ENCODE measurements around the gene VPS37D.
"Not testable (repeated sequence)": the region's sequence is repeated elsewhere in the genome, so short reads cannot be mapped to it uniquely, and the experiment has no call there.

Gene VPS37D

GRCh38 chr7:73635428-73636200 lies 32.0 kb upstream of the VPS37D start:
- Mint-ChIP-seq H3K27ac (no peak overlapping the region), H3K4me3 (no peak overlapping the region), H3K4me1 (peaks cover 5% of the 10 kb centered on the region), H3K9me3 (no peaks in the 10 kb centered on the region), H3K27me3 (peaks cover 27% of the 10 kb centered on the region)
- ATAC-seq (no peak), DNase-seq (no peak)

- Mint-ChIP-seq H3K27me3 (peaks cover under 1% of the 10 kb centered on the region), H3K4me1 (peaks cover 5% of the 10 kb centered on the region), H3K27ac (no peak overlapping the region), H3K4me3 (no peak overlapping the region), H3K9me3 (peaks cover 0 to 4% of the 10 kb centered on the region in 2 donors)
- DNase-seq (no peak), ATAC-seq (no peak)
Measured at GRCh38 chr7:73638911-73639310, 28.7 kb upstream of the VPS37D start.

DNA sequence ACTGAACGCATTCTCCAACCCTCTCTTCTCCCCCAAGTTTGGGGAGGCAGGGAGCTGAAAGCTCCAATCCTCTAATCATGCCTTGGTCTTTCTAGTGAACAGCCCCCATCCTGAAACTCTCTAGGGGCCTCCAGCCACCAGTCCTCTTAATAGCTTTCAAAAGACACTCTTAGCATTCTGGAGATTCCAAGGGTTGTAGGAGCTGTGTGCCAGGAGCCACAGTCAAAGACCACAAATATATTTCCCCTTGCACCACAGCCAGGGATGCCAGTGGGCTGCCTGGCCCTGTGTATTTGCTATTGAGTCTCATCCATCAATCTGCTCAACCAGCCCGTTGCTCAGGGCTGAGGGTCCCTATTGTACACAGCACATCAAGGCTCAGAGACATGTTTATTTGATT lies 24.8 kb upstream of the VPS37D start:
- no peak for ATAC-seq
- Mint-ChIP-seq H3K9me3 (peaks cover 0 to 4% of the 10 kb centered on the region in 2 donors), H3K4me1 (no peaks in the 10 kb centered on the region), H3K4me3 (no peak overlapping the region), H3K27ac (no peak overlapping the region), H3K27me3 (peaks cover 36% of the 10 kb centered on the region)
- DNase-seq = no peak

GRCh38 chr7:73644688-73645286 lies 22.8 kb upstream of the VPS37D start:
- DNase-seq (no peak), ATAC-seq (no peak)
- Mint-ChIP-seq H3K4me3 (no peak overlapping the region), H3K4me1 (peaks cover 19% of the 10 kb centered on the region), H3K27ac (no peak overlapping the region), H3K9me3 (peaks cover 0 to 4% of the 10 kb centered on the region in 2 donors), H3K27me3 (peaks cover 55% of the 10 kb centered on the region)

GRCh38 chr7:73645643-73646174 lies 21.9 kb upstream of the VPS37D start:
- DNase-seq = no peak
- Mint-ChIP-seq H3K9me3 (peaks cover 0 to 4% of the 10 kb centered on the region in 2 donors), H3K27ac (no peak overlapping the region), H3K27me3 (peaks cover 65% of the 10 kb centered on the region), H3K4me1 (peaks cover 19% of the 10 kb centered on the region), H3K4me3 (no peak overlapping the region)
- ATAC-seq = no peak

GRCh38 chr7:73646785-73647724 lies 20.6 kb upstream of the VPS37D start:
- no peak for ATAC-seq
- no peak for DNase-seq
- H3K4me1 Mint-ChIP-seq = peaks cover 19% of the 10 kb centered on the region
- H3K27me3 Mint-ChIP-seq = peaks cover 74% of the 10 kb centered on the region
- peak overlapping the region in 1 of 2 donors; percentile 23 for H3K27ac Mint-ChIP-seq
- H3K4me3 Mint-ChIP-seq = peak overlapping the region in 1 of 2 donors; percentile 31
- H3K9me3 Mint-ChIP-seq = peaks cover 0 to under 1% of the 10 kb centered on the region in 2 donors

GRCh38 chr7:73647725-73648592 lies 19.7 kb upstream of the VPS37D start:
- H3K4me3 Mint-ChIP-seq = peak overlapping the region; percentile 78
- no peaks in the 10 kb centered on the region for H3K9me3 Mint-ChIP-seq
- ATAC-seq (peak; percentile 82), DNase-seq (peak; percentile 38 to 43)
- H3K4me1 Mint-ChIP-seq = peaks cover 19% of the 10 kb centered on the region
- H3K27ac Mint-ChIP-seq = peak overlapping the region in 1 of 2 donors; percentile 63
- H3K27me3 Mint-ChIP-seq = peaks cover 82% of the 10 kb centered on the region

GRCh38 chr7:73648593-73649332 lies 18.9 kb upstream of the VPS37D start:
- peaks cover 84% of the 10 kb centered on the region for H3K27me3 Mint-ChIP-seq
- peak overlapping the region; percentile 78 for H3K4me3 Mint-ChIP-seq
- peaks cover 19% of the 10 kb centered on the region for H3K4me1 Mint-ChIP-seq
- ATAC-seq (no peak), DNase-seq (no peak)
- H3K9me3 Mint-ChIP-seq = no peaks in the 10 kb centered on the region
- peak overlapping the region in 1 of 2 donors; percentile 48 for H3K27ac Mint-ChIP-seq

DNA sequence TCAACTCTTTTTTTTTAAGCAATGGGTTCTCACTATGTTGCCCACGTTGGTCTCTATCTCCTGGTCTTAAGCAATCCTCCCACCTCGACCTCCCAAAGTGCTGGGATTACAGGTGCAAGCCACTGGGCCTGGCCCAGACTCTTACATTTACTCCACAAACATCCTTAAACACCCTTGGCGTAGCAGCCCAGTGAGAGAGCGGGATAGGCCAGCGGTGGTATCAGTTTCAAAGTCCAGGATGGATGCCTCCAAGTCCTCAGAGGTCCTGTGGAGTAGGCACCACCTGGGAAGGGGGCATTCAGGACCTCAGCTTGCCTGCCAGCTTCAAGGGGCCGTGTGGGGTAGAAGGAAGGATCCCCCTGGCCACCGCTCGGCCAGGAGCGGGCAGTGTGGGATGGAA lies 18.1 kb upstream of the VPS37D start:
- Mint-ChIP-seq H3K27me3 (peaks cover 81% of the 10 kb centered on the region), H3K9me3 (no peaks in the 10 kb centered on the region), H3K27ac (no peak overlapping the region), H3K4me3 (peak overlapping the region; percentile 17 to 78), H3K4me1 (peaks cover 19% of the 10 kb centered on the region)
- no peak for ATAC-seq
- no peak for DNase-seq

GRCh38 chr7:73650524-73650923 lies 17.1 kb upstream of the VPS37D start:
- Mint-ChIP-seq H3K4me1 (peaks cover 19% of the 10 kb centered on the region), H3K27me3 (peaks cover 78% of the 10 kb centered on the region), H3K4me3 (no peak overlapping the region), H3K9me3 (no peaks in the 10 kb centered on the region), H3K27ac (no peak overlapping the region)
- ATAC-seq = no peak
- DNase-seq = no peak

GRCh38 chr7:73652541-73652949 lies 15.1 kb upstream of the VPS37D start:
- no peak overlapping the region for H3K27ac Mint-ChIP-seq
- DNase-seq (no peak), ATAC-seq (no peak)
- H3K4me3 Mint-ChIP-seq = no peak overlapping the region
- peaks cover 19% of the 10 kb centered on the region for H3K4me1 Mint-ChIP-seq
- peaks cover 59% of the 10 kb centered on the region for H3K27me3 Mint-ChIP-seq
- H3K9me3 Mint-ChIP-seq = no peaks in the 10 kb centered on the region

DNA sequence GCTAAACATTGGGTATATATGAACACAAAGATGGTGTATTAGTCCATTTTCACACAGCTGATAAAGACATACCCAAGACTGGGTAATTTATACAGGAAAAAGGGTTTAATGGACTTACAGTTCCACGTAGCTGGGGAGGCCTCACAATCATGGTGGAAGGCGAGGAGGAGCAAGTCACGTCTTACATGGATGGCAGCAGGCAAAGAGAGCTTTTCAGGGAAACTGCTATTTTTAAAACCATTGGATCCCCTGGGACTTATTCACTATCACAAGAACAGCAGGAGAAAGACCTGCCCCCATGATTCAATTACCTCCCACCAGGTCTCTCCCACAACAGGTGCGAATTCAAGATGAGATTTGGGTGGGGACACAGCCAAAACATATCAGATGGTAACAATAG lies 12.3 kb upstream of the VPS37D start:
- not testable (repeated sequence) for H3K4me3 Mint-ChIP-seq, ATAC-seq, DNase-seq, H3K27ac Mint-ChIP-seq, H3K9me3 Mint-ChIP-seq, H3K4me1 Mint-ChIP-seq
- peaks cover 37% of the 10 kb centered on the region for H3K27me3 Mint-ChIP-seq

DNA sequence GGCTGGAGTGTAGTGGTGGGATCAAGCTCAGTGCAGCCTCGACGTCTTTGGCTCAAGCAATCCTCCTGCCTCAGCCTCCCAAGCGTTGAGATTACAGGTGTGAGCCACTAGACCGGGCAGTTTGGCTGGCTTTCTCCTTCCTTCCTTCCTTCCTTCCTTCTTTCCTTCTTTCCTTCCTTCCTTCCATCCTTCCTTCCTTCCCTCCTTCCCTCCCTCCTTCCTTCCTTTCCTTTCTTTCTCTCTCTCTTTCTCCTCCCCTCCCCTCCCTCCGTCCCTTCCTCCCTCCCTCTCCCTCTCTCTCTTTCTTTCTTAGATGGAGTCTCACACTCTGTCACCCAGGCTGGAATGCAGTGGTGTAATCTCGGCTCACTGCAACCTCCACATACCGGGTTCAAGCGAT lies 7.6 kb upstream of the VPS37D start:
- peaks cover 49% of the 10 kb centered on the region for H3K27me3 Mint-ChIP-seq
- H3K4me3 Mint-ChIP-seq = no peak overlapping the region
- no peak overlapping the region for H3K27ac Mint-ChIP-seq
- H3K9me3 Mint-ChIP-seq = peaks cover 0 to 6% of the 10 kb centered on the region in 2 donors
- no peaks in the 10 kb centered on the region for H3K4me1 Mint-ChIP-seq
- DNase-seq = no peak
- no peak for ATAC-seq

DNA sequence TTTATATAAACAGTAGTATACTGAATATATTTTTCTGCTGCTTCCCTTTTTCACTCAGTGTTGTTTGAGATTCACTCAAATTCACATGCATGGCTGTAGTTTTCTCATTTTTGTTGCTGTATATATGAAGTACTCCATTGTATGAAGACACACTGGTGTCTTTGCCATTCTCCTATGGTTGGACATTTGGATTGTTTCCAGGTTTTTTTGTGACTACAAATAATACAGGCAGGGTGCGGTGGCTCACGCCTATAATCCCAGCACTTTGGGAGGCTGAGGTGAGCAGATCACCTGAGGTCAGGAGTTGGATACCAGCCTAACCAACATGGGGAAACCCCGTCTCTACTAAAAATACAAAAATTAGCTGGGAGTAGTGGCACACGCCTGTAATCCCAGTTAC lies 7.0 kb upstream of the VPS37D start:
- H3K4me3 Mint-ChIP-seq = not testable (repeated sequence)

More for the DNA sequence above, 7.0 kb upstream of the VPS37D start:
- H3K9me3 Mint-ChIP-seq, DNase-seq, H3K27ac Mint-ChIP-seq, ATAC-seq, H3K4me1 Mint-ChIP-seq: not testable (repeated sequence)
- H3K27me3 Mint-ChIP-seq = peaks cover 48% of the 10 kb centered on the region
